Raji (cell line): ENCODE results near the gene GNAI1.

Experiments used
- POLR2A ChIP-seq: IDR thresholded peaks from 2 replicates; pipeline ENCODE4 v1.6.1; 2011; ENCODE audit warnings: low read depth, low read length, control low read depth; ENCODE audit not compliant: insufficient read depth

Gene GNAI1

GRCh38 chr7:80213814-80214213, 79.2 kb downstream of the GNAI1 start:
- TF ChIP-seq POLR2A, result no peak

GRCh38 chr7:80215734-80216133, 81.1 kb downstream of the GNAI1 start:
- no peak for TF ChIP-seq POLR2A

DNA sequence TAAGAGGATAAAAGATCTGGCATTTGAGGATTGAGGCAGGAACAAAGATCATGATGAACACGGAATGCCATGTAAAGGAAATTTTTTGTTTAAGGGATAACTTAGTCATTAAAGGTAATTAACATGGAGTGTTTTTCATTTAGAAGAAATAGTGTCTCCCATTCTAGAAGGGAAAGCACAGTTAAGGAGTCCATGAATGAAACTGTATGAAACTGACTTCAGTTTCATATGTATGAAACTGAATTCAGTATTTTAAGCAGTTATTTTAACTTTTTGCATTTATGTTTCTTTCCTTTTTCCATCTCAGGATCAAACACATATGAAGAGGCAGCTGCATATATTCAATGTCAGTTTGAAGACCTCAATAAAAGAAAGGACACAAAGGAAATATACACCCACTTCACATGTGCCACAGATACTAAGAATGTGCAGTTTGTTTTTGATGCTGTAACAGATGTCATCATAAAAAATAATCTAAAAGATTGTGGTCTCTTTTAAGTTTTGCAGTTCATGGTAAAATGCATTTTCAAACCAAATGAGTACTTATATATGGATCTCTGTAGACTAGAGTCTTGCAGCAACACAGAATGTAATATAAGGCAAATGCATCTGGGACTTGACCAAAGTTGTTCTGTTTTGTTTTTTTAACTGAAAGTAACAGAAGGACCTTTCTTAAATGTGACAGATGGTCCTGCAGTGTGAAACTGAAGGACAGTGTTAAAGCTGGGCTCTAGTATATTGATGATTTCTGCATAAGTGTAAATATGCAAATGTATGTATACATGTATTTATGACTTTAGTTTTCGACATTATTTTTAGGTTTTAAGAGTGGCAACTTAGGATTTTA, 82.6 kb downstream of the GNAI1 start:
- TF ChIP-seq POLR2A, result no peak

DNA sequence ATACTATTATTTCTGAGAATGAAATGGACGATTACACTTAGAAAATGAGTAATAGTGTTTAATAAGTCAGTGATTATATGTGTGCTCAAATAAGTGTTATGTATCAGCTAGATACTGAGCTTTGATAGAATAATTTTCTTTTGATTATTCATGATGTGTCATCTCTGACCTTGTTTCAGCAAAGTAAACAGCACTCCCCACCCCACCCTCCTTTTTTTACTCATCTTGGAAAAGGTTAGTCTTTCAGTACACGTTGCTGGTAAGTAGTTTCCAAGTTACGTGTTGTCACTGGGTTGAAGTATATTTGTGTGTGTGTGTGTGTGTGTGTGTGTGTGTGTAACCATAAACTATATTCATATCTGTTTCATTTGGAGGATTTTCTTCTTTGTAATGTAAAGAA, 84.1 kb downstream of the GNAI1 start:
- no peak for TF ChIP-seq POLR2A

- TF ChIP-seq POLR2A, result no peak
Measured at GRCh38 chr7:80220022-80220634, 85.5 kb downstream of the GNAI1 start.

DNA sequence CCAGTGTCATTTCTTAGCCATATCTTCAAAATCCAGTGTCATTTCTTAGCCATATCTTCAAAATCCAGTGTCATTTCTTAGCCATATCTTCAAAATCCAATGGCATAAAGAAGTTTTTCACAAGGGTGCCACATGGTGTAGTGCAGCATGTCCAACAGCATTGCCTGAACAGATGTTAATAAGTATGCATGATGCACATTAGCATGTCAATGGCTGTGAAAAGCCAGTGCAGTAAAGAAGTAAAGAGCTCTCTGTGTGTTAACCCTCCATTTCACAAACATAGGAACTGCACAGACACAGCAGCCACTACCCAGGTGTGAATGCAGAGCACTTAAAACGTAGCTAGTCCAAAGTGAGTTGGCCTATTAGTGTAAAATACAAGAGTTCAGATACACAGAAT, 89.8 kb downstream of the GNAI1 start:
- TF ChIP-seq POLR2A, result no peak

GRCh38 chr7:80225361-80225760, 90.7 kb downstream of the GNAI1 start:
- no peak for TF ChIP-seq POLR2A

DNA sequence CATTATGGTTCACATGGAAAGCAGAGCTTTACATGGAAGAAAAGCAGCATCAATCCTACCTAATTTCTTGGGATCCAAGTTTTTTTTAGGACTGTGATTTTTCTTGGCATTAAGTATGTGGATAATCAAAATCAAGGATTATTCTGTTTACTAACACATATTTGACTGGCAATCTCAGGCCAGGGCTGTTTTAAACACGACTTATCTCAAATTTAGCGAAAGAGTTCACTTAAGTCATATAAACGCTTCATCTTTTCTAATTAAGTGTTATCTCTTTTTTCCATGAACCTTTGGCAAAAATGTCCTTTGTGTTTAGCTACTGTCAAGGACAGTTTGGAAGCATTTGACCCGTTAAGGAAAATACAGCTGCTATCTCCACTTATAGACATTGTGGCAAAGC, 92.0 kb downstream of the GNAI1 start:
- no peak for TF ChIP-seq POLR2A

DNA sequence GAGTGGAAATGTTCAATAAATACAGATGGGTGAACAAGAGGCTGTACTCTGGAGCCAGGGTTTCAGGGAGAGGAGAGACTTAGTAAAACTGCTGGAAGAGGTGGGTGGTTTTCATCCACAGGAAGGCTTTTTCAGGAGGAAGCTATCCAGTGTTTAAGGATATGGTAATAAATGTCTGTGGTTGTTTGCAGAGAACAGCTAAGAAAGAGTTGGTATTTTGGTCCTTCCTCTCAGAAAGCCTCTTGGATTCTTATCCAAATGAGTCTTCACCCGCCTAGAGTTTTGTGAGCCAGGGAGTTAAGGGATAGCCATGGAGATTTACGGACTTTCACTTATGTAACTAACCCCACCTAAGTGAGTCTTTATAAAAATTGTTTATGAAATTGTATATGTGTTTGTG, 95.7 kb downstream of the GNAI1 start:
- no peak for TF ChIP-seq POLR2A

GRCh38 chr7:80231707-80232106, 97.1 kb downstream of the GNAI1 start:
- TF ChIP-seq POLR2A, result no peak

GRCh38 chr7:80232979-80233724, 98.5 kb downstream of the GNAI1 start:
- TF ChIP-seq POLR2A, result no peak

DNA sequence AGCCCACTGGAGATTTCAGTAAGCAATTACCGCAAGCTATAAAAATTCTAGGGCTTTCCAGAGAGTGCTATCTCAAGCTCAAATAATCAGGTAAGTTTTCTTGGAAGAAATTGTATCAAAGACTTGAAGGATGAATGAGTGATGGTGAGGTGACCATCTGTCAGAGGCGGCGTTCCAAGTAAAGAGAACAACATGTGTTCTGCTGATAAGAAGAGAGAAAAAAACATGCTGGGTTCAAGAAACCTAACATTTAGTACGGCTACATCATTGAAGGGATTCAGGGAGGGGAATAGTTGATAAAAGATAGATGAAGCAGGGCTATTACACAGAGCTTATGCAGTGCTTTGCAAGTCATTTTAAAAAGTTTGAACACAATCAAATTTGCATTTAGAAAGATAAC, 100.7 kb downstream of the GNAI1 start:
- TF ChIP-seq POLR2A, result no peak

DNA sequence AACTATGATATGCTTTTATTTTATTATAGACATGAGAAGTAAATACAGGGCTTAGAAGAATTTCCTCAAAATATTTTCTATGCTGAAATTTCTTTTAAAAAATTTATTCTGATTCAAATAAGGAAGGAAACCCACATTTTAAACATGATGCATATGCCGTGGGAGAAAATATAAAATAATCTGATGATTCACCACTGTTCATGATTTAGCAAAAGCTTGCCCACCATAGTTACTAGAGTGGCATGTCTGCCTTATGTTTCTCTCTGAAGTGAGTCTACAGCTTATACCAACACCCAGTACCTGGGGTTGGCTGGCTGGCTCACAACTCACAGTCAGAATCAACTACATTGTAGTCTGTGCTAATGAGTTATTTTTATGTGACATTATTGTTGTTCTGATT, 102.0 kb downstream of the GNAI1 start:
- no peak for TF ChIP-seq POLR2A

GRCh38 chr7:80240265-80241025, 105.8 kb downstream of the GNAI1 start:
- TF ChIP-seq POLR2A, result no peak

- no peak for TF ChIP-seq POLR2A
Measured at GRCh38 chr7:80241671-80242070, 107.0 kb downstream of the GNAI1 start.
